Measurements from ENCODE around the gene TRERF1. TPM values are rescaled to one million over a fixed set of nuclear protein-coding genes. Genes with fewer than 3 reads are reported as not detected.

Gene TRERF1
- total and polyA plus RNA-seq, 2 of the 4 experiments (the other 2 are of a cell fraction): 6.3 to 9.9 TPM

- H2AK9ac ChIP-seq (replicated peaks; ENCODE audit: low read depth, low read length, poor library complexity): no peak overlapping the region
- no peak overlapping the region for H3K23ac ChIP-seq (ENCODE audit: low read depth, low read length)
- no peak overlapping the region for H3K4me2 ChIP-seq (ENCODE audit: low read depth, low read length)
- POLR2A ChIA-PET (ENCODE audit: unreplicated experiment): no interaction called here
- DNase-seq (no peak), ATAC-seq (ENCODE audit: low read depth) (no peak)
- H3K36me3 ChIP-seq (ENCODE audit: control insufficient read depth, insufficient read depth, low read length): peaks cover 2% of the 10 kb centered on the region; the same call in 1 of the 2 replicates
- intact Hi-C loops (cut with micrococcal nuclease) (no loop called here), in situ Hi-C loops (cut with MboI; ENCODE audit: low sequenced_read_pairs) (no loop called here), dilution Hi-C loops (cut with HindIII; ENCODE audit: low sequenced_read_pairs, unreplicated experiment) (no loop called here)
- no peak overlapping the region for H4K5ac ChIP-seq (ENCODE audit: low read depth, low read length)
- CTCF ChIA-PET: no interaction called here
- 89 to 100% methylated on average over 1 to 4 of the region's 8 CpGs for WGBS, 2 experiments (ENCODE audit: extremely low coverage in 2 of 2, insufficient read length in 1 of 2)
- H4K91ac ChIP-seq (ENCODE audit: insufficient read depth, low read depth, low read length): no peak overlapping the region
- peaks cover 64 to 99% of the 10 kb centered on the region in 2 experiments for H3K79me1 ChIP-seq (ENCODE audit: low read depth in 1 of 2, low read length in 2 of 2)
- no peak overlapping the region for H3K4me3 ChIP-seq (ENCODE audit: insufficient read depth, low read depth, low read length)
- H2BK15ac ChIP-seq (ENCODE audit: low read depth, low read length): no peak overlapping the region
- H4K20me1 ChIP-seq (ENCODE audit: insufficient read depth, low read length): peaks cover 57% of the 10 kb centered on the region
- no peak for TF ChIP-seq MXI1 (IDR thresholded peaks at IDR 0.05; ENCODE audit: borderline replicate concordance, low read depth, low read length)
- TF ChIP-seq NFE2L2 (IDR thresholded peaks at IDR 0.05; ENCODE audit: low read depth, low read length): no peak
- TF ChIP-seq BHLHE40 (IDR thresholded peaks at IDR 0.05; ENCODE audit: low read depth, low read length): no peak
- TF ChIP-seq SMC3 (IDR thresholded peaks at IDR 0.05; ENCODE audit: low read depth, low read length): no peak
- no peak for TF ChIP-seq CEBPB (IDR thresholded peaks at IDR 0.05; ENCODE audit: low read depth, low read length)
- TF ChIP-seq, protein P1, sequence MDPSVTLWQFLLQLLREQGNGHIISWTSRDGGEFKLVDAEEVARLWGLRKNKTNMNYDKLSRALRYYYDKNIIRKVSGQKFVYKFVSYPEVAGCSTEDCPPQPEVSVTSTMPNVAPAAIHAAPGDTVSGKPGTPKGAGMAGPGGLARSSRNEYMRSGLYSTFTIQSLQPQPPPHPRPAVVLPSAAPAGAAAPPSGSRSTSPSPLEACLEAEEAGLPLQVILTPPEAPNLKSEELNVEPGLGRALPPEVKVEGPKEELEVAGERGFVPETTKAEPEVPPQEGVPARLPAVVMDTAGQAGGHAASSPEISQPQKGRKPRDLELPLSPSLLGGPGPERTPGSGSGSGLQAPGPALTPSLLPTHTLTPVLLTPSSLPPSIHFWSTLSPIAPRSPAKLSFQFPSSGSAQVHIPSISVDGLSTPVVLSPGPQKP (IDR thresholded peaks at IDR 0.05; ENCODE audit: borderline replicate concordance, low read depth, low read length): no peak
- TF ChIP-seq MAFK (IDR thresholded peaks at IDR 0.05; ENCODE audit: low read depth, low read length): no peak
- TF ChIP-seq, protein P2, sequence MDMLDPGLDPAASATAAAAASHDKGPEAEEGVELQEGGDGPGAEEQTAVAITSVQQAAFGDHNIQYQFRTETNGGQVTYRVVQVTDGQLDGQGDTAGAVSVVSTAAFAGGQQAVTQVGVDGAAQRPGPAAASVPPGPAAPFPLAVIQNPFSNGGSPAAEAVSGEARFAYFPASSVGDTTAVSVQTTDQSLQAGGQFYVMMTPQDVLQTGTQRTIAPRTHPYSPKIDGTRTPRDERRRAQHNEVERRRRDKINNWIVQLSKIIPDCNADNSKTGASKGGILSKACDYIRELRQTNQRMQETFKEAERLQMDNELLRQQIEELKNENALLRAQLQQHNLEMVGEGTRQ (IDR thresholded peaks at IDR 0.05; ENCODE audit: low read depth, low read length): no peak
- no peak for TF ChIP-seq FOS (IDR thresholded peaks at IDR 0.05; ENCODE audit: low read depth, low read length)
- TF ChIP-seq RCOR1 (IDR thresholded peaks at IDR 0.05; ENCODE audit: insufficient replicate concordance, low read length): no peak
- TF ChIP-seq RAD21 (IDR thresholded peaks at IDR 0.05; ENCODE audit: low read length): no peak
- no peak for TF ChIP-seq POLR2A (IDR thresholded peaks at IDR 0.05; ENCODE audit: low read depth, low read length)
- no peak for TF ChIP-seq MAZ (IDR thresholded peaks at IDR 0.05; ENCODE audit: borderline replicate concordance, low read depth, low read length)
- TF ChIP-seq CHD1 (IDR thresholded peaks at IDR 0.05; ENCODE audit: low read depth, low read length): no peak
- no peak for TF ChIP-seq CTCF (conservative IDR thresholded peaks at IDR 0.05; ENCODE audit: low read depth, low read length)
- TF ChIP-seq RFX5 (IDR thresholded peaks at IDR 0.05; ENCODE audit: low read depth, low read length): no peak
- H3K27me3 ChIP-seq (ENCODE audit: control insufficient read depth, insufficient read depth, low read length): no peaks in the 10 kb centered on the region
- no peak overlapping the region for H3K9ac ChIP-seq (ENCODE audit: low read depth, low read length)
- no peak overlapping the region for H3K56ac ChIP-seq (ENCODE audit: extremely low read depth, insufficient read depth, low read length)
- H2BK5ac ChIP-seq (ENCODE audit: low read depth, low read length, poor library complexity, severe bottlenecking): no peak overlapping the region
- no peak overlapping the region for H2BK120ac ChIP-seq (ENCODE audit: low read depth, low read length)
- H3K4ac ChIP-seq (ENCODE audit: low read depth, low read length): no peak overlapping the region
- no peak overlapping the region for H3K14ac ChIP-seq (replicated peaks; ENCODE audit: low read depth, low read length)
- H2AFZ ChIP-seq (replicated peaks; ENCODE audit: low read length, poor library complexity): no peak overlapping the region
- H4K8ac ChIP-seq (ENCODE audit: low read depth in 2 of 2, low read length in 2 of 2): no peak overlapping the region
- no peak overlapping the region for H3K27ac ChIP-seq (ENCODE audit: insufficient read depth, low read length)
- no TSS peak for BruUV-seq (replicated peaks)
- H2BK20ac ChIP-seq (ENCODE audit: low read depth, low read length): no peak overlapping the region
- H3K18ac ChIP-seq (ENCODE audit: low read depth, low read length): no peak overlapping the region
- peaks cover 45% of the 10 kb centered on the region for H3K9me1 ChIP-seq (ENCODE audit: insufficient read depth, low read length)
- H2AK5ac ChIP-seq (ENCODE audit: low read depth, low read length): no peak overlapping the region
- H3K9me3 ChIP-seq (ENCODE audit: control insufficient read depth, insufficient read depth, low read length): no peaks in the 10 kb centered on the region
- peaks cover 18% of the 10 kb centered on the region for H3K4me1 ChIP-seq (ENCODE audit: control insufficient read depth, insufficient read depth, low read length)
Measured at GRCh38 chr6:42400886-42401612, 50.7 kb downstream of the TRERF1 start.

Measured in IMR-90 (cell line).